ENCODE results near the gene BHLHA9.

The BHLHA9 gene

GRCh38 chr17:1223662-1224061 is 46.6 kb upstream of the BHLHA9 start:
- no peaks in the 10 kb centered on the region for H3K36me3 ChIP-seq (ENCODE audit: insufficient read depth, low read length)
- no peaks in the 10 kb centered on the region for H3K4me1 ChIP-seq (ENCODE audit: insufficient read depth, low read length)
- H3K4me2 ChIP-seq (ENCODE audit: insufficient read depth, low read length) = no peak overlapping the region
- DNase-seq (no peak), ATAC-seq (ENCODE audit: insufficient read depth, low read depth) (no peak)
- H4K20me1 ChIP-seq (ENCODE audit: insufficient read depth, low read length) = no peaks in the 10 kb centered on the region; the same call in 1 of the 2 replicates
- no peaks in the 10 kb centered on the region for H3K27me3 ChIP-seq (ENCODE audit: insufficient read depth, low read length, poor library complexity)
- no peaks in the 10 kb centered on the region for H3K9me3 ChIP-seq (ENCODE audit: insufficient read depth, low read length, severe bottlenecking)
- H3K4me3 ChIP-seq (ENCODE audit: low read depth in 1 of 2, low read length in 2 of 2) = no peak overlapping the region
- no peak overlapping the region for H3K9ac ChIP-seq (ENCODE audit: low read depth, low read length)
- TF ChIP-seq CTCF (IDR thresholded peaks at IDR 0.05; ENCODE audit: borderline replicate concordance, extremely low read depth, low read length, poor library complexity, severe bottlenecking) (no peak), EZH2 (IDR thresholded peaks at IDR 0.05; ENCODE audit: borderline replicate concordance, low read depth, low read length, severe bottlenecking) (no peak)
- no peak overlapping the region for H3K27ac ChIP-seq (ENCODE audit: low read length)
- H2AFZ ChIP-seq (ENCODE audit: low read depth, low read length) = no peak overlapping the region
- H3K79me2 ChIP-seq (ENCODE audit: insufficient read depth, low read length) = no peaks in the 10 kb centered on the region

GRCh38 chr17:1224330-1224729 is 45.9 kb upstream of the BHLHA9 start:
- no peak for ATAC-seq (ENCODE audit: insufficient read depth, low read depth)
- Histone ChIP-seq H3K36me3 (ENCODE audit: insufficient read depth, low read length) (no peaks in the 10 kb centered on the region), H3K27me3 (ENCODE audit: insufficient read depth, low read length, poor library complexity) (no peaks in the 10 kb centered on the region), H2AFZ (ENCODE audit: low read depth, low read length) (no peak overlapping the region), H3K79me2 (ENCODE audit: insufficient read depth, low read length) (no peaks in the 10 kb centered on the region), H3K4me1 (ENCODE audit: insufficient read depth, low read length) (no peaks in the 10 kb centered on the region), H3K9ac (ENCODE audit: low read depth, low read length) (no peak overlapping the region), H3K4me2 (ENCODE audit: insufficient read depth, low read length) (no peak overlapping the region), H3K4me3 (ENCODE audit: low read depth in 1 of 2, low read length in 2 of 2) (no peak overlapping the region), H4K20me1 (ENCODE audit: insufficient read depth, low read length) (no peaks in the 10 kb centered on the region; the same call in 1 of the 2 replicates), H3K27ac (ENCODE audit: low read length) (no peak overlapping the region), H3K9me3 (ENCODE audit: insufficient read depth, low read length, severe bottlenecking) (no peaks in the 10 kb centered on the region)
- DNase-seq = no peak
- no peak for TF ChIP-seq CTCF (IDR thresholded peaks at IDR 0.05; ENCODE audit: borderline replicate concordance, extremely low read depth, low read length, poor library complexity, severe bottlenecking)
- TF ChIP-seq EZH2 (IDR thresholded peaks at IDR 0.05; ENCODE audit: borderline replicate concordance, low read depth, low read length, severe bottlenecking) = no peak

- no peak overlapping the region for H3K27ac ChIP-seq (ENCODE audit: low read length)
- no peak overlapping the region for H3K9ac ChIP-seq (ENCODE audit: low read depth, low read length)
- no peak overlapping the region for H2AFZ ChIP-seq (ENCODE audit: low read depth, low read length)
- H3K4me3 ChIP-seq (ENCODE audit: low read depth in 1 of 2, low read length in 2 of 2) = no peak overlapping the region
- ATAC-seq (ENCODE audit: insufficient read depth, low read depth) = no peak
- DNase-seq = no peak
- no peaks in the 10 kb centered on the region for H3K27me3 ChIP-seq (ENCODE audit: insufficient read depth, low read length, poor library complexity)
- no peaks in the 10 kb centered on the region; the same call in 1 of the 2 replicates for H4K20me1 ChIP-seq (ENCODE audit: insufficient read depth, low read length)
- no peaks in the 10 kb centered on the region for H3K4me1 ChIP-seq (ENCODE audit: insufficient read depth, low read length)
- H3K36me3 ChIP-seq (ENCODE audit: insufficient read depth, low read length) = no peaks in the 10 kb centered on the region
- TF ChIP-seq EZH2 (IDR thresholded peaks at IDR 0.05; ENCODE audit: borderline replicate concordance, low read depth, low read length, severe bottlenecking) = no peak
- TF ChIP-seq CTCF (IDR thresholded peaks at IDR 0.05; ENCODE audit: borderline replicate concordance, extremely low read depth, low read length, poor library complexity, severe bottlenecking) = no peak
- no peaks in the 10 kb centered on the region for H3K9me3 ChIP-seq (ENCODE audit: insufficient read depth, low read length, severe bottlenecking)
- no peaks in the 10 kb centered on the region for H3K79me2 ChIP-seq (ENCODE audit: insufficient read depth, low read length)
- no peak overlapping the region for H3K4me2 ChIP-seq (ENCODE audit: insufficient read depth, low read length)
These were observed 43.9 kb upstream of the BHLHA9 start for GRCh38 chr17:1226308-1226707.

- Histone ChIP-seq H3K4me1 (ENCODE audit: insufficient read depth, low read length) (no peaks in the 10 kb centered on the region), H4K20me1 (ENCODE audit: insufficient read depth, low read length) (no peaks in the 10 kb centered on the region; the same call in 1 of the 2 replicates), H3K79me2 (ENCODE audit: insufficient read depth, low read length) (no peaks in the 10 kb centered on the region), H3K27me3 (ENCODE audit: insufficient read depth, low read length, poor library complexity) (no peaks in the 10 kb centered on the region), H2AFZ (ENCODE audit: low read depth, low read length) (no peak overlapping the region), H3K4me2 (ENCODE audit: insufficient read depth, low read length) (no peak overlapping the region), H3K4me3 (ENCODE audit: low read depth in 1 of 2, low read length in 2 of 2) (no peak overlapping the region), H3K27ac (ENCODE audit: low read length) (no peak overlapping the region), H3K9ac (ENCODE audit: low read depth, low read length) (no peak overlapping the region), H3K9me3 (ENCODE audit: insufficient read depth, low read length, severe bottlenecking) (no peaks in the 10 kb centered on the region), H3K36me3 (ENCODE audit: insufficient read depth, low read length) (no peaks in the 10 kb centered on the region)
- TF ChIP-seq CTCF (IDR thresholded peaks at IDR 0.05; ENCODE audit: borderline replicate concordance, extremely low read depth, low read length, poor library complexity, severe bottlenecking) (no peak), EZH2 (IDR thresholded peaks at IDR 0.05; ENCODE audit: borderline replicate concordance, low read depth, low read length, severe bottlenecking) (no peak)
- no peak for DNase-seq
- no peak for ATAC-seq (ENCODE audit: insufficient read depth, low read depth)
These were observed 42.9 kb upstream of the BHLHA9 start for GRCh38 chr17:1227365-1227764.
